ENCODE results near the gene C1QL4. TPM values are rescaled to one million over a fixed set of nuclear protein-coding genes. Genes with fewer than 3 reads are reported as not detected.

C1QL4 gene
- total and polyA plus RNA-seq, 9 of the 15 experiments (the other 6 are each of a cell fraction or from before 2014, with no cell fraction given): 0.08 to 2.1 (median 0.31) TPM

DNA sequence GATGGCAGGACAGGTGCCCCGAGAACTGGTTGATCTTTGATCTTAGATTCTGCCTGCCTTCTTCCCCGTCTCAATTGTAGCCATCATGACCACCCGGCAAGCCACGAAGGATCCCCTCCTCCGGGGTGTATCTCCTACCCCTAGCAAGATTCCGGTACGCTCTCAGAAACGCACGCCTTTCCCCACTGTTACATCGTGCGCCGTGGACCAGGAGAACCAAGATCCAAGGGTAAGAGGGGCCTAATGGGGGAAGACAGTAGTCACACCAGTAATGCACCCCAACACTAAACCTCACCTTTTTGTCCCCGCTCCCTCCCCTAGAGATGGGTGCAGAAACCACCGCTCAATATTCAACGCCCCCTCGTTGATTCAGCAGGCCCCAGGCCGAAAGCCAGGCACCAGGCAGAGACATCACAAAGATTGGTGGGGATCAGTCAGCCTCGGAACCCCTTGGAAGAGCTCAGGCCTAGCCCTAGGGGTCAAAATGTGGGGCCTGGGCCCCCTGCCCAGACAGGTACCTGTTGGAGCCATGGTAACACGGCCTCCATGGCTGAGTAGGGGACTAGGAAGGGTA lies 13.4 kb downstream of the C1QL4 start (continued):
- TF ChIP-seq, protein P1, sequence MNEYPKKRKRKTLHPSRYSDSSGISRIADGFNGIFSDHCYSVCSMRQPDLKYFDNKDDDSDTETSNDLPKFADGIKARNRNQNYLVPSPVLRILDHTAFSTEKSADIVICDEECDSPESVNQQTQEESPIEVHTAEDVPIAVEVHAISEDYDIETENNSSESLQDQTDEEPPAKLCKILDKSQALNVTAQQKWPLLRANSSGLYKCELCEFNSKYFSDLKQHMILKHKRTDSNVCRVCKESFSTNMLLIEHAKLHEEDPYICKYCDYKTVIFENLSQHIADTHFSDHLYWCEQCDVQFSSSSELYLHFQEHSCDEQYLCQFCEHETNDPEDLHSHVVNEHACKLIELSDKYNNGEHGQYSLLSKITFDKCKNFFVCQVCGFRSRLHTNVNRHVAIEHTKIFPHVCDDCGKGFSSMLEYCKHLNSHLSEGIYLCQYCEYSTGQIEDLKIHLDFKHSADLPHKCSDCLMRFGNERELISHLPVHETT (CRISPR knock-in tag; conservative IDR thresholded peaks at IDR 0.05 in 1 of 2, IDR thresholded peaks at IDR 0.05 in 1 of 2): no peak
- 0 out of 2 replicates have a peak, but pooled peaks have one; percentile 14 for TF ChIP-seq NFIC (IDR thresholded peaks at IDR 0.05)
- 0 out of 2 replicates have a peak, but pooled peaks have one; percentile 18 for TF ChIP-seq SMARCA4 (IDR thresholded peaks at IDR 0.05)
- no peak for TF ChIP-seq XRCC4 (IDR thresholded peaks at IDR 0.05; ENCODE audit: extremely low read depth, insufficient read depth, insufficient read length)
- TF ChIP-seq, protein P2, sequence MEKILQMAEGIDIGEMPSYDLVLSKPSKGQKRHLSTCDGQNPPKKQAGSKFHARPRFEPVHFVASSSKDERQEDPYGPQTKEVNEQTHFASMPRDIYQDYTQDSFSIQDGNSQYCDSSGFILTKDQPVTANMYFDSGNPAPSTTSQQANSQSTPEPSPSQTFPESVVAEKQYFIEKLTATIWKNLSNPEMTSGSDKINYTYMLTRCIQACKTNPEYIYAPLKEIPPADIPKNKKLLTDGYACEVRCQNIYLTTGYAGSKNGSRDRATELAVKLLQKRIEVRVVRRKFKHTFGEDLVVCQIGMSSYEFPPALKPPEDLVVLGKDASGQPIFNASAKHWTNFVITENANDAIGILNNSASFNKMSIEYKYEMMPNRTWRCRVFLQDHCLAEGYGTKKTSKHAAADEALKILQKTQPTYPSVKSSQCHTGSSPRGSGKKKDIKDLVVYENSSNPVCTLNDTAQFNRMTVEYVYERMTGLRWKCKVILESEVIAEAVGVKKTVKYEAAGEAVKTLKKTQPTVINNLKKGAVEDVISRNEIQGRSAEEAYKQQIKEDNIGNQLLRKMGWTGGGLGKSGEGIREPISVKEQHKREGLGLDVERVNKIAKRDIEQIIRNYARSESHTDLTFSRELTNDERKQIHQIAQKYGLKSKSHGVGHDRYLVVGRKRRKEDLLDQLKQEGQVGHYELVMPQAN (IDR thresholded peaks at IDR 0.05; ENCODE audit: borderline replicate concordance): 0 out of 2 replicates have a peak, but pooled peaks have one; percentile 10
- peak; percentile 3 for TF ChIP-seq PHF20 (IDR thresholded peaks at IDR 0.05; ENCODE audit: partially characterized antibody)
- TF ChIP-seq, protein P3, sequence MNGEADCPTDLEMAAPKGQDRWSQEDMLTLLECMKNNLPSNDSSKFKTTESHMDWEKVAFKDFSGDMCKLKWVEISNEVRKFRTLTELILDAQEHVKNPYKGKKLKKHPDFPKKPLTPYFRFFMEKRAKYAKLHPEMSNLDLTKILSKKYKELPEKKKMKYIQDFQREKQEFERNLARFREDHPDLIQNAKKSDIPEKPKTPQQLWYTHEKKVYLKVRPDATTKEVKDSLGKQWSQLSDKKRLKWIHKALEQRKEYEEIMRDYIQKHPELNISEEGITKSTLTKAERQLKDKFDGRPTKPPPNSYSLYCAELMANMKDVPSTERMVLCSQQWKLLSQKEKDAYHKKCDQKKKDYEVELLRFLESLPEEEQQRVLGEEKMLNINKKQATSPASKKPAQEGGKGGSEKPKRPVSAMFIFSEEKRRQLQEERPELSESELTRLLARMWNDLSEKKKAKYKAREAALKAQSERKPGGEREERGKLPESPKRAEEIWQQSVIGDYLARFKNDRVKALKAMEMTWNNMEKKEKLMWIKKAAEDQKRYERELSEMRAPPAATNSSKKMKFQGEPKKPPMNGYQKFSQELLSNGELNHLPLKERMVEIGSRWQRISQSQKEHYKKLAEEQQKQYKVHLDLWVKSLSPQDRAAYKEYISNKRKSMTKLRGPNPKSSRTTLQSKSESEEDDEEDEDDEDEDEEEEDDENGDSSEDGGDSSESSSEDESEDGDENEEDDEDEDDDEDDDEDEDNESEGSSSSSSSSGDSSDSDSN (IDR thresholded peaks at IDR 0.05; ENCODE audit: borderline replicate concordance in 1 of 2, low read depth in 2 of 2, low read length in 2 of 2): no peak
- TF ChIP-seq KAT2B (IDR thresholded peaks at IDR 0.05; ENCODE audit: low read depth, low read length): no peak
- TF ChIP-seq FOXP1 (CRISPR knock-in tag; IDR thresholded peaks at IDR 0.05): 0 out of 2 replicates have a peak, but pooled peaks have one; percentile 48
- TF ChIP-seq XRCC3 (IDR thresholded peaks at IDR 0.05): no peak
- no peak for TF ChIP-seq NCOA6 (IDR thresholded peaks at IDR 0.05)
- TF ChIP-seq, protein P4, sequence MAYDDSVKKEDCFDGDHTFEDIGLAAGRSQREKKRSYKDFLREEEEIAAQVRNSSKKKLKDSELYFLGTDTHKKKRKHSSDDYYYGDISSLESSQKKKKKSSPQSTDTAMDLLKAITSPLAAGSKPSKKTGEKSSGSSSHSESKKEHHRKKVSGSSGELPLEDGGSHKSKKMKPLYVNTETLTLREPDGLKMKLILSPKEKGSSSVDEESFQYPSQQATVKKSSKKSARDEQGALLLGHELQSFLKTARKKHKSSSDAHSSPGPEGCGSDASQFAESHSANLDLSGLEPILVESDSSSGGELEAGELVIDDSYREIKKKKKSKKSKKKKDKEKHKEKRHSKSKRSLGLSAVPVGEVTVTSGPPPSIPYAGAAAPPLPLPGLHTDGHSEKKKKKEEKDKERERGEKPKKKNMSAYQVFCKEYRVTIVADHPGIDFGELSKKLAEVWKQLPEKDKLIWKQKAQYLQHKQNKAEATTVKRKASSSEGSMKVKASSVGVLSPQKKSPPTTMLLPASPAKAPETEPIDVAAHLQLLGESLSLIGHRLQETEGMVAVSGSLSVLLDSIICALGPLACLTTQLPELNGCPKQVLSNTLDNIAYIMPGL (CRISPR knock-in tag; IDR thresholded peaks at IDR 0.05): no peak
- TF ChIP-seq, protein P5, sequence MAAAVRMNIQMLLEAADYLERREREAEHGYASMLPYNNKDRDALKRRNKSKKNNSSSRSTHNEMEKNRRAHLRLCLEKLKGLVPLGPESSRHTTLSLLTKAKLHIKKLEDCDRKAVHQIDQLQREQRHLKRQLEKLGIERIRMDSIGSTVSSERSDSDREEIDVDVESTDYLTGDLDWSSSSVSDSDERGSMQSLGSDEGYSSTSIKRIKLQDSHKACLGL (CRISPR knock-in tag; IDR thresholded peaks at IDR 0.05; ENCODE audit: borderline replicate concordance, poor library complexity, severe bottlenecking): no peak
- no peak for TF ChIP-seq NCOR1 (IDR thresholded peaks at IDR 0.05)
- no peak for TF ChIP-seq MXI1 (IDR thresholded peaks at IDR 0.05; ENCODE audit: low read depth, low read length)
- TF ChIP-seq, protein P6, sequence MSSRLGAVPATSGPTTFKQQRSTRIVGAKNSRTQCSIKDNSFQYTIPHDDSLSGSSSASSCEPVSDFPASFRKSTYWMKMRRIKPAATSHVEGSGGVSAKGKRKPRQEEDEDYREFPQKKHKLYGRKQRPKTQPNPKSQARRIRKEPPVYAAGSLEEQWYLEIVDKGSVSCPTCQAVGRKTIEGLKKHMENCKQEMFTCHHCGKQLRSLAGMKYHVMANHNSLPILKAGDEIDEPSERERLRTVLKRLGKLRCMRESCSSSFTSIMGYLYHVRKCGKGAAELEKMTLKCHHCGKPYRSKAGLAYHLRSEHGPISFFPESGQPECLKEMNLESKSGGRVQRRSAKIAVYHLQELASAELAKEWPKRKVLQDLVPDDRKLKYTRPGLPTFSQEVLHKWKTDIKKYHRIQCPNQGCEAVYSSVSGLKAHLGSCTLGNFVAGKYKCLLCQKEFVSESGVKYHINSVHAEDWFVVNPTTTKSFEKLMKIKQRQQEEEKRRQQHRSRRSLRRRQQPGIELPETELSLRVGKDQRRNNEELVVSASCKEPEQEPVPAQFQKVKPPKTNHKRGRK (tag; IDR thresholded peaks at IDR 0.05): no peak
- no peak for TF ChIP-seq ZKSCAN3 (CRISPR knock-in tag; IDR thresholded peaks at IDR 0.05)
- no peak for TF ChIP-seq FOSL1 (tag; conservative IDR thresholded peaks at IDR 0.05)

Measured in K562 (cell line).